Lower leg skin (tissue), 4 donors: ENCODE data around the gene KIF13A. TPM values are rescaled to one million over a fixed set of nuclear protein-coding genes. Genes with fewer than 3 reads are reported as not detected.

Experiments
- DNase-seq, 2 donors: peaks; one replicate each; pipeline ENCODE4 v3.0.0-alpha.2; 2019; ENCODE audit warnings: low spot score in 2 of 2
- H3K4me3 ChIP-seq: fragments of 200-600 bp; sonication (generic); 2 replicates; pipeline ENCODE4 v1.5.1; 2017; ENCODE audit warnings: mild to moderate bottlenecking, low read depth; ENCODE audit not compliant: poor library complexity, severe bottlenecking
- POLR2A ChIP-seq, 2 donors: fragments of 450-650 bp; IDR thresholded peaks; one replicate each; pipeline ENCODE4 v1.6.1; 2016 to 2017; ENCODE audit warnings: antibody characterized with exemption in 2 of 2, mild to moderate bottlenecking in 1 of 2, moderate library complexity in 1 of 2
- WGBS, 2 donors: methylation state at CpG; one replicate each; pipeline ENCODE4 v1.1.5; 2018; 5-methylcytosine and 5-hydroxymethylcytosine counted together
- intact Hi-C: fragments of 100-400 bp; cut with DNase I; formaldehyde crosslinking; loops from one replicate; pipeline ENCODE4 v1.15.0; 2023; ENCODE audit warnings: low total_unique reads
- total RNA-seq, 4 donors: library from RNA; depleted of rRNA; stranded (reverse); fragments of >200 nt; gene quantifications; one replicate each; pipeline ENCODE4 v1.1.0, GENCODE V29; 2016
- TF ChIP-seq, protein P1 (sequence below), 3 donors: fragments of 450-650 bp; IDR thresholded peaks; one replicate each; pipeline ENCODE4 v1.5.1; 2016; ENCODE audit warnings: antibody characterized with exemption in 3 of 3, mild to moderate bottlenecking in 3 of 3, moderate library complexity in 2 of 3

KIF13A gene
- total RNA-seq, 4 donors from 2014 or later, result 54.4 to 88.5 (median 60.6) TPM

DNA sequence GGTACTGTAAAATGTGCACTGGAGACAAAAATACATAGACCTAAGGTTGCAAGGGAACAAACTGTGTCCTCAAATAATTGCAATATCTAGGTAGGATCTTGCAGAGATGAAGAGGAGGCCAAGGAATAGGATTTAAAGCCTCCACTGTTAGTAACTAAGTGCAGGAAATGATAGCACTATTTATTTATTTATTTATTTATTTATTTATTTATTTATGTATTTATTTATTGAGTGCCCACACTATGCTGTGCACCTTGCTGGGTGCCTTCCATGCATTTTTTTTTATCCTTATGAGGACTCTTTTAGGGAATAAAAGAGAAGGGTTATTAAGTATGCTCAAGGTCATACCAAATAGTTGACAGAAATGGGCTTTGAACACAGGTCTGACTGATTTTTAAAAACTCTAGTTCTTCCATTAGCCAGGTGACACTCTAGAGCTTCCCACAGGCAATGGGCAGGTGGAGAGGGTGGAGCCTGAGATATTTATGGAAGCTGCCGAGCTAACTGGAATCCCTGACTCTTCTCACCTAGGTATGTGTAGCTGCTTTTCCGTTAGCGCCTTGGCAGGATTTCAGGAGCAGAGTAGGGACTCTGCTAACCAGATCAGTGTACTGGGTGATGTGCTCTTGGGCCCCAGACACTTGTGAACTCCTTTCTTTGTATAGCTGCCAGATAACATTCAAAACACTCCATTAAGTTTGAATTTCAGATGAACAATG lies 268.0 kb downstream of the KIF13A start:
- intact Hi-C loops, result no loop called here
- 37 to 54% methylated on average over 3 of the region's 3 CpGs for WGBS, 2 donors
- TF ChIP-seq, protein P1, sequence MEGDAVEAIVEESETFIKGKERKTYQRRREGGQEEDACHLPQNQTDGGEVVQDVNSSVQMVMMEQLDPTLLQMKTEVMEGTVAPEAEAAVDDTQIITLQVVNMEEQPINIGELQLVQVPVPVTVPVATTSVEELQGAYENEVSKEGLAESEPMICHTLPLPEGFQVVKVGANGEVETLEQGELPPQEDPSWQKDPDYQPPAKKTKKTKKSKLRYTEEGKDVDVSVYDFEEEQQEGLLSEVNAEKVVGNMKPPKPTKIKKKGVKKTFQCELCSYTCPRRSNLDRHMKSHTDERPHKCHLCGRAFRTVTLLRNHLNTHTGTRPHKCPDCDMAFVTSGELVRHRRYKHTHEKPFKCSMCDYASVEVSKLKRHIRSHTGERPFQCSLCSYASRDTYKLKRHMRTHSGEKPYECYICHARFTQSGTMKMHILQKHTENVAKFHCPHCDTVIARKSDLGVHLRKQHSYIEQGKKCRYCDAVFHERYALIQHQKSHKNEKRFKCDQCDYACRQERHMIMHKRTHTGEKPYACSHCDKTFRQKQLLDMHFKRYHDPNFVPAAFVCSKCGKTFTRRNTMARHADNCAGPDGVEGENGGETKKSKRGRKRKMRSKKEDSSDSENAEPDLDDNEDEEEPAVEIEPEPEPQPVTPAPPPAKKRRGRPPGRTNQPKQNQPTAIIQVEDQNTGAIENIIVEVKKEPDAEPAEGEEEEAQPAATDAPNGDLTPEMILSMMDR (IDR thresholded peaks at IDR 0.05), result no peak
- TF ChIP-seq POLR2A (IDR thresholded peaks at IDR 0.05), result no peak
- DNase-seq, result no peak
- H3K4me3 ChIP-seq, result no peak overlapping the region

DNA sequence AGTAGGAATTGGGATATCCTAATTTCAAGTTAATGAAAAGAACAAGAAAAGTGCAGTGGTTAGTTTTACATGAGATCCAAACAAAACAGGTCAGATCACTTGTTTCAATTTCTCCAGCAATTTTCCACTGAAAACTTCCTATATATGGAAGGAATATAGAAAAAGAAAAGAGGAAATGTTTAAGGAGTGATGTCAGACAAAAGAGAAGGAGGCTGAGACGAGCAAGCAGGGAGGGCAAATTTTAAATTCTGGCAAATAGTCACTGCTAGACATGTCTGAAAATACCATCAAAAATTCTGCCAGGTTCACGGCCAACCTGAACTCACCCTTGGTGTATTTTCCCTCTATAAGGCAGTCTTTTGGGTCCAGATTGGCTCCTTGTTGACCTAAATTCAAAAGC lies 271.2 kb downstream of the KIF13A start:
- no peak for TF ChIP-seq POLR2A (IDR thresholded peaks at IDR 0.05)
- TF ChIP-seq, protein P1 (IDR thresholded peaks at IDR 0.05), result no peak
- no peak overlapping the region for H3K4me3 ChIP-seq
- 60 to 66% methylated on average over 2 of the region's 2 CpGs for WGBS, 2 donors
- intact Hi-C loops, result no loop called here
- no peak for DNase-seq

DNA sequence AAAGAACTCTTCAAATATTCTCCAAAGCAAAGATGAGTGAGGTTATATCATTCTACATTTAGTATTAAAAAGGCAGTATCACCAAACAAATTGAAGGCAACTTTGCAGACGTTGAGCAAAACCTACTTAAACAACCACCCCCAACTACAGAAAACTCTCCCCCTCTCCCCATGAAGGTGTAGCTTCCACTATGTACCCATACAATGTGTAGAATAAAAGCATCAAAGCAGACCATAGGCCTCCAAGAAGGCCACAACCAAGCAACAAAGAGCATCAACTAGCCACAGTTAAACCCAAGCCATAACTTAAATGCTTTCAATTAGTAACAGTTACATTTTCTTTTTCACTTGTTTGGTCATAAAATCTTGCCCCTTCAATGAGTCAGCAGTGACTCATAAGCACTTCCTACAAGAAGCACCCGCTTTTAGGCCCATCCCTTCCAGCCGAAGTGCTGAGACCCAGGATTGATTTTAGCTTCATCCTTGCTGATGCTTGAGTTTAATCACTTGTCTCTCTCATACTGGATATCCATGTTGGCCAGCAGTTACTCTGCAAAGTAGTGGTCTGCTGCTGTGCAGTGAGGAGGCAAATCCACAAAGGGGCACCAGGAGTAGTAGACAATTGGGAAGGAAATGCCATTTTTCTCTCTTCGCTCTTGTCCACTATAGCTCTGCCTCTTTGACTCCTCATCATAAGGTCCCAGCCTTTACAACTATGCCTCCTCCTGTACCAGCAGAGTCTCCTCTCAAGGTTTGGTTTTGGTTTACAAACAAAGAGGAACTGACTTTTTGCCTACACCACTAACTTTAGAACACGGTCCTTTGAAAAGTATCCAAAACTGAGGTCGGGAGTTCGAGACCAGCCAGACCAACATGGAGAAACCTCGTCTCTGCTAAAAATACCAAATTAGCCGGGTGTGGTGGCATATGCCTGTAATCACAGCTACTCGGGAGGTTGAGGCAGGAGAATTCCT lies 272.3 kb downstream of the KIF13A start:
- intact Hi-C loops, result no loop called here
- TF ChIP-seq, protein P1 (IDR thresholded peaks at IDR 0.05), result no peak
- no peak for TF ChIP-seq POLR2A (IDR thresholded peaks at IDR 0.05)
- no peak overlapping the region for H3K4me3 ChIP-seq
- 56 to 66% methylated on average over 10 of the region's 10 CpGs for WGBS, 2 donors
- no peak for DNase-seq

DNA sequence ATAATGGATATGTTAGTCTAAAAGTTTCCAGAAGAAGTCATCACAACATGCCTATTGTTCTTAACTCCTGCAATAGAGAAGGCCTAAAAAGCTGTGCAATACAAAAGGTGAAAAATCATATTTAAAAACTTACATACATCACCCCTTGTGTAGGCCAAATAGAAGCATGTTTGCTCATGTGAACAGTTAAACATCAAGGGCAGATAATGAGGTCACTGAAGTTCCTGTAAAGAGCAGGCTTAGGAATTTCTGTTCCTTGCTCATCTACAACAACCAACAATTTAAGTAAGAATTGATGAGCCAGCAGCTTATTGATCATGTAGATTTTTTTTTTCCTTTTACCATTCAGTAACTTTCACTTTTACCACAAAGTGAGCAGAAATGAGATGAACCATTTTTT lies 273.3 kb downstream of the KIF13A start:
- no peak for TF ChIP-seq POLR2A (IDR thresholded peaks at IDR 0.05)
- TF ChIP-seq, protein P1 (IDR thresholded peaks at IDR 0.05), result no peak
- intact Hi-C loops, result no loop called here
- no peak overlapping the region for H3K4me3 ChIP-seq
- DNase-seq, result no peak

DNA sequence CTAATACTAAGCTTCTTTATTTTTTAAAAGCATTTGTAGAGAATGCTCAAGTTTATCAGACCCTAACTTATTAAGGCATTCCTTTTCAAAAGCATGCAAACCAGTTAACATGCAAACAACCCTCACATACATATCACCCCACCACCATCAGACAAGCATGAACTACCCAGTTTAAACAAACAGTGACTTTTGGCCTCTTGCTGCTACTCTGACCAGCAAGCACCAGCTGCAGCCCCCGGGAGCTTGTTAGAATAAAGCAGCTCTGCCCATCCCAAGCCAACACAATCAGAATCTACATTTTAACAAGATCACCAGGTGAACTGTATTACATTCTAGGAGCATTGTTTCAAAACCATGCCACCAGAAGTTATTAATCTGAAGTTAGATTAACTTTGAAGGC lies 274.9 kb downstream of the KIF13A start:
- intact Hi-C loops, result no loop called here
- H3K4me3 ChIP-seq, result no peak overlapping the region
- TF ChIP-seq, protein P1 (IDR thresholded peaks at IDR 0.05), result no peak
- TF ChIP-seq POLR2A (IDR thresholded peaks at IDR 0.05), result no peak
- WGBS, 2 donors, result 75 to 90% methylated on average over 1 of the region's 1 CpG
- no peak for DNase-seq
